GM12865 (cell line): ENCODE results near the gene AOX1.
A peak's percentile ranks its signal among the peaks of the same experiment; 100 is the strongest.
"Not testable (repeated sequence)": the region's sequence is repeated elsewhere in the genome, so short reads cannot be mapped to it uniquely, and the experiment has no call there.

Source experiments
- DNase-seq: peaks from one replicate; pipeline ENCODE4 v3.0.0; 2010; ENCODE audit warnings: low read depth
- H3K4me3 ChIP-seq: 2 replicates; pipeline ENCODE4 v1.5.1; 2011; ENCODE audit warnings: mild to moderate bottlenecking, low read depth, low read length, control low read depth
- TF ChIP-seq, protein P1 (sequence below): IDR thresholded peaks from 2 replicates; pipeline ENCODE4 v1.5.1; 2011; ENCODE audit warnings: low read length, control low read depth, low read depth, inconsistent platforms; ENCODE audit not compliant: insufficient read depth; ENCODE audit errors: missing control alignments

The AOX1 gene

DNA sequence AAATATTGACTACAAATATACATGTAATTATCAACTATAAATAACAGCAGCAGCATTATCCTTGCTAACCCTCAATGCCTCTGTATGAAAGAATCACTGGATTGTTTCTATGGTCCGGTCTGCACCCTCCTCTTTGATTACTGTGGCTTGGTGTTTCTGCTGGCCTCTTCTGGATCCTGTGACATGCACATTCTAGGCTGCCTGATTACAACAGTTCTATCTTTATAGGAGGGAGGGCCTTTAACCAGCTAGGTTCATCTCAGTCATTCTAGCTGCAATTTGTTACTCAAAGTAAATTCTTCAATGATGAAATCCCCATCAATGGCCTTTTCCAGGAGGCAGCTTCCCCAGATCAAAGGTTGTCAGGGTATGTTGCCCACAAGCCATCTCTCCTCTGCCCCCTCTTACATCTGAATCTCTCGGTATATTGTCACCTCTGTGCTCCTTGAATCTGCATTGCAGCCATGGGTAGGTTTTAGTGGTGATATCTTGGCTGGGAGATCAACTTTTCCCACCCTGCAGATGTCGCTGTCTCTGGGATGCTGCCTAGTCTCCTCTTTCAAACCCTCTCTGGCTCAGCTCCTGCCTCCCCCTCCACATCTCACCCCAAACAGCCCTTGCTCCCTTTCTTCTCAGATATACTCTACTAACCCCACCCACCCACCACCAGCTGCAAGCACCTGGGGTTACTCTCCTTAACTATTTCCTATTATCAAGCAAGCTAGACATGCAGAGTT, 119.7 kb downstream of the AOX1 start:
- H3K4me3 ChIP-seq = no peak overlapping the region
- DNase-seq = no peak
- TF ChIP-seq, protein P1, sequence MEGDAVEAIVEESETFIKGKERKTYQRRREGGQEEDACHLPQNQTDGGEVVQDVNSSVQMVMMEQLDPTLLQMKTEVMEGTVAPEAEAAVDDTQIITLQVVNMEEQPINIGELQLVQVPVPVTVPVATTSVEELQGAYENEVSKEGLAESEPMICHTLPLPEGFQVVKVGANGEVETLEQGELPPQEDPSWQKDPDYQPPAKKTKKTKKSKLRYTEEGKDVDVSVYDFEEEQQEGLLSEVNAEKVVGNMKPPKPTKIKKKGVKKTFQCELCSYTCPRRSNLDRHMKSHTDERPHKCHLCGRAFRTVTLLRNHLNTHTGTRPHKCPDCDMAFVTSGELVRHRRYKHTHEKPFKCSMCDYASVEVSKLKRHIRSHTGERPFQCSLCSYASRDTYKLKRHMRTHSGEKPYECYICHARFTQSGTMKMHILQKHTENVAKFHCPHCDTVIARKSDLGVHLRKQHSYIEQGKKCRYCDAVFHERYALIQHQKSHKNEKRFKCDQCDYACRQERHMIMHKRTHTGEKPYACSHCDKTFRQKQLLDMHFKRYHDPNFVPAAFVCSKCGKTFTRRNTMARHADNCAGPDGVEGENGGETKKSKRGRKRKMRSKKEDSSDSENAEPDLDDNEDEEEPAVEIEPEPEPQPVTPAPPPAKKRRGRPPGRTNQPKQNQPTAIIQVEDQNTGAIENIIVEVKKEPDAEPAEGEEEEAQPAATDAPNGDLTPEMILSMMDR = no peak

DNA sequence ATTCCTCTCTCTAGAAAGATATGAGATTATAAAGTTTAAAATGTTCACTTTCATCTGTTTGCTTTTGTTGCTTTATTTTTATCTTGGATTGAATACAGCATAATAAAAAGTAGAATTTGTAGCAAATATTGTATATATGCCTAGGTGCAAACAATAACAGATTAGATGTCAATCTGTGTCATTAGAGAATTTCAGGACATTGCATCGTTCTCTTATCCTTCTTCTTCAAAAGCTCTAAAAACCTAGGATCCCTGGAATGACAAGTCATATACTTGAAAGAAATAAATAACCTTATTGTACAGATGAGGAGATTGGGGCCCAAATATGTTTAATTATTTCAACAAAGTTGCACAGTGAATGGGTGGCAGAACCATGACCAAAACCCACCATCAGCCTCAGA, 123.1 kb downstream of the AOX1 start:
- DNase-seq = no peak
- TF ChIP-seq, protein P1 = no peak
- no peak overlapping the region for H3K4me3 ChIP-seq

DNA sequence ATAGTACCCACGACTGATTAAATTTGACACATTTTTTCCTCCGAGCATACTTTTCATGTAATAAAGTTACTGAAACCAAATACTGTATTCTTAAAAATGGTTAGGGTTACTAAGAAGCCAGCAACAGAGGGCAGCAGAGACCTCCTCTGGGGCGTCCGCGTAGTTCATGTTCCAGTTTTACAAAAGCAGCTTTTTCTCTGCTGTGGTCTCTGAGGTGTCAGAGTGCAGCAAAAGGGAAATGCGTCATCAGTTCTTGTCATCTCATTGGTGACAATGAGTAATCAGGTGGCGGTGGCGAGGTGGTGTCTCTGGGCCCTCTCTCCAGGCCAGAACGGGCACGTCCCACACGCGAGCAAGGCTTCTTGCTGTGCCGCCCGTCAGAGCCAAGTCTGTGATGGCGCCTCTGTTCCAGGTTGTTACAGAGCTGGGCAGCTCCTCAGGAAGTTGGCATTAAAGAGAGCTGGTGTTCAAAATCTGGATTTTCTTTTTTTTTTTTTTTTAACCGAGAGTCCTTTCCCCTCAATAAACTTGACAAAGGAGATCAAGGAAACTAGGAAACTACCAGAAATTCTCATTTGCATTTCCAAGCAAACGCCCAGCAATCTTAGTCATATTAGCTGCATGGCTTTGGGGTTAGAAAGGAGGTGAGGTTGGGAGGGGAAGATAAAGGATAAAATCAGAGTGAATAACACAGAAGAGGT, 127.3 kb downstream of the AOX1 start:
- DNase-seq = peak; percentile 98
- TF ChIP-seq, protein P1 = peak; percentile 78
- H3K4me3 ChIP-seq = peak overlapping the region; percentile 50

DNA sequence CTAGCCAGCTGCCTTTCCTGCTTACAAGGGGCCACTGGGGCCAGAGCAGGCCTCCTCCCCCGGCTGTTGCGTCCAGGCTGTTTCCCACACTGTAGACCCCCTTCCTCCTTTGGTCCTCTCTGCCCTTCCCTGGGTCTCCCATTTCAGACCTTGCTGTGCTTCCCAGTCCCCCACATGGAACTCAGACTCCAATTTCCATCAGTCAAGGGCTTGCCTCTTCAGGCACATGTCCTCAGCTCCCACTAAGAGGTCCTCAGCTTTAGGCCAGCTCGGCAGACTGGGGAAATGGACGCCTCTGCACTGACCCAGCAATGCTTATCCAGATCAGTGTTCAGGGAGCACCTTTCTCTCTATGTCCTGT, 127.9 kb downstream of the AOX1 start:
- TF ChIP-seq, protein P1 = no peak
- DNase-seq = peak; percentile 5
- H3K4me3 ChIP-seq = peak overlapping the region; percentile 50

DNA sequence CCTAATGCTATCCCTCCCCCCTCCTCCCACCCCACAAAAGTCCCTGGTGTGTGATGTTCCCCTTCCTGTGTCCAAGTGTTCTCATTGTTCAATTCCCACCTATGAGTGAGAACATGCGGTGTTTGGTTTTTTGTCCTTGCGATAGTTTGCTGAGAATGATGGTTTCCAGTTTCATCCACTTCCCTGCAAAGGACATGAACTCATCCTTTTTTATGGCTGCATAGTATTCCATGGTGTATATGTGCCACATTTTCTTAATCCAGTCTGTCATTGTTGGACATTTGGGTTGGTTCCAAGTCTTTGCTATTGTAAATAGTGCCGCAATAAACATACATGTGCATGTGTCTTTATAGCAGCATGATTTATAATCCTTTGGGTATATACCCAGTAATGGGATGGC, 129.2 kb downstream of the AOX1 start:
- not testable (repeated sequence) for H3K4me3 ChIP-seq, DNase-seq

DNA sequence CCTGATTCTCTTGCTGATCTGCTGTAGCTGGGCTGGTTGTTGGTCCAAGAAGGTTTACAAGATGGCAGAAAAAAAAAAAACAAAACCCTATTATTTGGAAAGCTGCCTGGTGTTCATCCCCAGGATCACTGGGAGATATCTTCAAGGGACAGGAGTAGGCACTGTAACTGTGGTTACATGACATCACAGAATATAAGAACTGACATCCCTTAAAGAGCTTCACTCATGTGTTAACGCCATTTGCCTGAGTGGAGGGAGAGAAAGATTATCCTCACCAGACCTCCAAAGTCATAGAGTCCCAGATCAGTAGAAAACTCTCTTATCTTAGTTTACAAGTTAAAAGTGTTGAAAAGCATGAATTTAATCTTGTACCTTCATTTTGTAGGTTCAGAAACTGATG, 130.6 kb downstream of the AOX1 start:
- TF ChIP-seq, protein P1 = no peak
- DNase-seq = no peak
- no peak overlapping the region for H3K4me3 ChIP-seq
